Fibroblast of mammary gland (primary cell): Measurements from ENCODE around the gene SLC9A5.

Experiments used
- DNase-seq: peaks from one replicate; pipeline ENCODE4 v3.0.0-alpha.2; 2010; ENCODE audit warnings: low read depth
- H3K4me3 ChIP-seq: 2 replicates; pipeline ENCODE4 v1.5.1; 2011; ENCODE audit warnings: low read depth, mild to moderate bottlenecking, low read length, moderate library complexity; ENCODE audit not compliant: control insufficient read depth
- TF ChIP-seq, protein P1 (sequence below): conservative IDR thresholded peaks from 2 replicates; pipeline ENCODE4 v1.5.1; 2011; ENCODE audit warnings: low read depth, low read length, inconsistent platforms; ENCODE audit not compliant: control insufficient read depth, insufficient read depth

Gene SLC9A5

DNA sequence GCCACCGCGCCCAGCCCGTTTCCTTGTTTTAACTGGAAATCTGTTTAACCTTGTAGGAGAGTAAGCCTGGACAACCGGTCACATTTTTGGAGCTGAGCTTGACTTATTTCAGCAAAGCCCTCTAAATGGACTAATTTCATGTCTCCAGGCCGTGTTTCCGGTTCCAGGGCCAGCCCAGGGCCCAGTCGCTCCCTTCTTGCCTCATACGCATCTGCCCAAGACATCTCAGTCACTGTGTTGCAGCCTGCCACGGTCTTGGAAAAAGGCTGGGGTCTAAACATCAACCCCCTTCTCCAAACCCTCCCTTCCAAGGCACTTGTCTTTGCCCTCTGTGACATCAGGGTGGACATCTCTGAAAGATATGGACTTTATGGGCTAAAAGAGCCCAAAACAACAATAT, 49.5 kb downstream of the SLC9A5 start:
- no peak for DNase-seq
- TF ChIP-seq, protein P1, sequence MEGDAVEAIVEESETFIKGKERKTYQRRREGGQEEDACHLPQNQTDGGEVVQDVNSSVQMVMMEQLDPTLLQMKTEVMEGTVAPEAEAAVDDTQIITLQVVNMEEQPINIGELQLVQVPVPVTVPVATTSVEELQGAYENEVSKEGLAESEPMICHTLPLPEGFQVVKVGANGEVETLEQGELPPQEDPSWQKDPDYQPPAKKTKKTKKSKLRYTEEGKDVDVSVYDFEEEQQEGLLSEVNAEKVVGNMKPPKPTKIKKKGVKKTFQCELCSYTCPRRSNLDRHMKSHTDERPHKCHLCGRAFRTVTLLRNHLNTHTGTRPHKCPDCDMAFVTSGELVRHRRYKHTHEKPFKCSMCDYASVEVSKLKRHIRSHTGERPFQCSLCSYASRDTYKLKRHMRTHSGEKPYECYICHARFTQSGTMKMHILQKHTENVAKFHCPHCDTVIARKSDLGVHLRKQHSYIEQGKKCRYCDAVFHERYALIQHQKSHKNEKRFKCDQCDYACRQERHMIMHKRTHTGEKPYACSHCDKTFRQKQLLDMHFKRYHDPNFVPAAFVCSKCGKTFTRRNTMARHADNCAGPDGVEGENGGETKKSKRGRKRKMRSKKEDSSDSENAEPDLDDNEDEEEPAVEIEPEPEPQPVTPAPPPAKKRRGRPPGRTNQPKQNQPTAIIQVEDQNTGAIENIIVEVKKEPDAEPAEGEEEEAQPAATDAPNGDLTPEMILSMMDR = no peak
- H3K4me3 ChIP-seq = no peak overlapping the region

DNA sequence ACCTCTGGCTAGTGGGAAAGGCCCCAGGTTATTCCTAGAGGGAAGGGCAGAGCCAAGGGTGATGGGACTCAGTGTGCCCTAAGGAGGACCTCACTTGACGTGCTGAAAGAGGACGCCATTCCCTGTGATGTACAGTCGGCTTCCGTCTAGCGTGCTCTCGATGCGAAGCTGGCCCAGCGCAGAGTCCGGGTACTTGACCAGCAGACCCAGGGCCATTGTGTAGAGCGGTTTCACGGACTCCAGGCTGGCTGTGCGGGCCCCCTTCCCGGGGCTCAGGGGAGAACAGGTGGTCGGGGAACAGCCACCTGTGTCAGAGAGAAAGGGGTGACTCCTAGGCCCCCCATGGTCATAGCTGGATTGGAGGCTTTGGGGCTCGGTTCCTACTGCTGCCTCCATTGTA, 50.5 kb downstream of the SLC9A5 start:
- DNase-seq = no peak

DNA sequence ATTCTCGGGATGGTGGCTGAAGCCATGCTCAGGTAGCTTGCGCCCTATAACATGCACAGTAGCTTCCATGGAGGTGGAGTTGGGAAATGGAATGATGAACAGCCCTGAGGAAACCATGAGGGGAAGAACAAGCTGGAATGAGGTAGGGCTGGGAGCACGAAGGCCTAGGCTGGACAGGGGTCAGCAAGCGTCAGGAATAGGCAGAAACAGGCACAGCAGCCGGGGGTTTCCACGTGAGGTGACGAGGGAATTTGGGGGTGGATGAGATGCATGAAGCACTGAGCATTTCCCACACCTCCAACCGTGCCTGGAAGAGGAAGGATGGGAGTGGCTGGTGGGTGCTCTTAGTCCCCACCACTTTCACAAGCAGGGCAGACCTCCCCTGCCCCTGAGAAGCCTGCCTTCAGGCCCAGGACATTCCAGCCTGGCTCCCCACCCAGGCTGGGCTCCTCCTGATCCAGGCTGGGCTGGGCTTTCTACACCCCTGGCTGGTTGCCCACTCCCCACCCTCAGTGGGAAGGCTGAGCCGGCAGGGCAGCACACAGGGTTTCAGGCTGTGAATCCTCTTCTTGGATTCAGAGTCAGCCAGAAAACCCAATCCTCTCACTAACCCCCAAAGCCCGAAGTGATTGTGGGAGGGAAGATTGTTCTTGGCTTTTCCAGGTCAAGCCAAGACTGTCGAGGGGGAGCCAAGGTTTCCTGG, 52.5 kb downstream of the SLC9A5 start:
- no peak overlapping the region for H3K4me3 ChIP-seq
- TF ChIP-seq, protein P1 = no peak
- DNase-seq = no peak

More for the DNA sequence above, 50.5 kb downstream of the SLC9A5 start:
- no peak overlapping the region for H3K4me3 ChIP-seq
- TF ChIP-seq, protein P1 = no peak

DNA sequence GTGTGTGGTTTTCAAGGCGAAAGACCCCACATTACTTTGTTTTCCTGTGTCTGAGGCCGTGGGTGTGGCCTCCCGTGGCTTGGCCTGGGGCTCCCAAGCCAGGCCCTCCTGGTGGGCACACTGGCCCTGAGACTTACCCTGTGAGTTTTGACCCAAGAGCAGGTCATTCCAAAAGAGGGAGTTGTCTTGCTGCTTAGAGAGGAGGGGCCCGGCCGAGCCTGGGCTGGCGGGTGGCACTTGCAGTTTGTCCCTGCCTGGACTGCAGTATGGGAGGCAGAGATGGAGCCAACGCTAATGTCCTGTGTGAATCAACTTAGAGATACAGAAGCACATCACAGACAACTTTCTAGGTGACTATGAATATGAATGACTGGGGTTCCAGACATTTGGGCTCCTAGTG, 53.3 kb downstream of the SLC9A5 start:
- H3K4me3 ChIP-seq = no peak overlapping the region
- no peak for DNase-seq
- TF ChIP-seq, protein P1 = no peak

DNA sequence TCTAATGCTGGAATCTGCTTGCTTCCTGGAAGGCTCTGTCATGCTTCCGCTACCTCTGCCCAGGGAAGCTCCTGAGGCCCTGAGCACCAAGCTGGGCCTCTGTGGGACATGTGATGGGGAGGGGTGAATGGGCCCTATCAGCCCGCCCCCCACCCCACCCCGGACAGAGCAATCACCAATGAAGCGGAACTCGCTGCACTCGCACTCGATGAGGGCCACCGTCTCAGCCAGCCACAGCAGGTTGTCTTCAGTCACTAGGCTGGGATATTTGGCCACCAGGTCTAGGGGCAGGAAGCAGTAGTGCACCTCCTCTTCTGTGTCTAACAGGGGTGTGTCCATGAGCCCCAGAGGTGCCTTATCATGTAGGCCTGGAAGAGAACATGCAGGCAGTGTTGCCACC, 54.2 kb downstream of the SLC9A5 start:
- TF ChIP-seq, protein P1 = no peak
- no peak for DNase-seq
- no peak overlapping the region for H3K4me3 ChIP-seq

- no peak overlapping the region for H3K4me3 ChIP-seq
- TF ChIP-seq, protein P1 = no peak
- no peak for DNase-seq
Measured at GRCh38 chr16:67304020-67304419, 55.2 kb downstream of the SLC9A5 start.
